Measurements from ENCODE around the gene CXCL8.

- TF ChIP-seq CTCF (IDR thresholded peaks at IDR 0.05; ENCODE audit: low read depth, low read length) (no peak), EZH2phosphoT487 (IDR thresholded peaks at IDR 0.05; ENCODE audit: low read depth) (no peak)
These were observed 35.3 kb upstream of the CXCL8 start for GRCh38 chr4:73705056-73705432.

Measured in OCI-LY3 (cell line).